Fibroblast of pulmonary artery (primary cell): Measurements from ENCODE around the gene NRBP1.

Experiments
- DNase-seq: peaks from one replicate; pipeline ENCODE4 v3.0.0-alpha.2; 2010; ENCODE audit warnings: low read depth
- H3K4me3 ChIP-seq: replicated peaks from 2 replicates; pipeline ENCODE4 v1.5.1; 2011; ENCODE audit warnings: low read depth, mild to moderate bottlenecking, control low read depth, low read length, moderate library complexity
- CTCF ChIP-seq: IDR thresholded peaks from 2 replicates; pipeline ENCODE4 v1.5.1; 2011; ENCODE audit warnings: mild to moderate bottlenecking, control low read depth, low read length, inconsistent platforms; ENCODE audit errors: missing control alignments

Gene NRBP1

GRCh38 chr2:27461118-27461517 is 32.7 kb downstream of the NRBP1 start:
- no peak for DNase-seq
- H3K4me3 ChIP-seq, result no peak overlapping the region
- TF ChIP-seq CTCF, result no peak

GRCh38 chr2:27464443-27464842 is 36.0 kb downstream of the NRBP1 start:
- TF ChIP-seq CTCF, result no peak
- H3K4me3 ChIP-seq, result no peak overlapping the region
- DNase-seq, result no peak

GRCh38 chr2:27471961-27472360 is 43.5 kb downstream of the NRBP1 start:
- TF ChIP-seq CTCF, result no peak
- no peak for DNase-seq
- no peak overlapping the region for H3K4me3 ChIP-seq

GRCh38 chr2:27485496-27485895 is 57.1 kb downstream of the NRBP1 start:
- H3K4me3 ChIP-seq, result no peak overlapping the region
- no peak for TF ChIP-seq CTCF
- no peak for DNase-seq

- peak overlapping the region; percentile 79 for H3K4me3 ChIP-seq
- no peak for TF ChIP-seq CTCF
- DNase-seq, result peak; percentile 33
Measured at GRCh38 chr2:27489118-27489497, 60.7 kb downstream of the NRBP1 start.

GRCh38 chr2:27489498-27490397 is 61.3 kb downstream of the NRBP1 start, which contains the start of gene IFT172:
IFT172 (minus strand) TSS chr2:27489743; CDS start chr2:27489653, 90 bp downstream.
- peak within 1 kb of the TSS; percentile 79 for H3K4me3 ChIP-seq
- no peak for TF ChIP-seq CTCF
- DNase-seq, result peak; percentile 99
